Loucy (cell line): ENCODE results near the gene LUZP2.

Experiments used
- H2AFZ ChIP-seq: fragments of 200-600 bp; sonication (generic); 2 replicates; pipeline ENCODE4 v1.6.0; 2016; ENCODE audit warnings: antibody characterized with exemption, mild to moderate bottlenecking, low read length, moderate library complexity
- H3F3A ChIP-seq: fragments of 200-600 bp; 2 replicates; pipeline ENCODE4 v1.6.0; 2016; ENCODE audit warnings: antibody characterized with exemption, low read depth, mild to moderate bottlenecking
- H3K27me3 ChIP-seq: fragments of 200-600 bp; sonication (generic); 2 replicates; pipeline ENCODE4 v1.6.1; 2014; ENCODE audit warnings: low read length, mild to moderate bottlenecking; ENCODE audit not compliant: insufficient read depth, poor library complexity, severe bottlenecking
- H3K36me3 ChIP-seq: fragments of 200-600 bp; sonication (generic); 2 replicates; pipeline ENCODE4 v1.6.1; 2016; ENCODE audit warnings: low read length; ENCODE audit not compliant: insufficient read depth
- H3K4me1 ChIP-seq: fragments of 200-600 bp; sonication (generic); 2 replicates; pipeline ENCODE4 v1.5.1; 2014; ENCODE audit warnings: low read length, mild to moderate bottlenecking; ENCODE audit not compliant: insufficient read depth, poor library complexity, severe bottlenecking
- H3K4me2 ChIP-seq: fragments of 200-600 bp; sonication (generic); 2 replicates; pipeline ENCODE4 v1.6.0; 2014; ENCODE audit warnings: antibody characterized with exemption, low read length, low read depth, mild to moderate bottlenecking; ENCODE audit not compliant: poor library complexity, severe bottlenecking
- H3K4me3 ChIP-seq: fragments of 200-600 bp; sonication (generic); 2 replicates; pipeline ENCODE4 v1.5.1; 2014; ENCODE audit warnings: low read length, mild to moderate bottlenecking, mixed read lengths; ENCODE audit not compliant: poor library complexity, severe bottlenecking
- H3K79me2 ChIP-seq: fragments of 200-600 bp; sonication (generic); 2 replicates; pipeline ENCODE4 v1.6.1; 2014; ENCODE audit warnings: low read length; ENCODE audit not compliant: insufficient read depth
- H3K9ac ChIP-seq: fragments of 200-600 bp; sonication (generic); 2 replicates; pipeline ENCODE4 v1.6.0; 2014; ENCODE audit warnings: mild to moderate bottlenecking, low read depth, low read length, moderate library complexity; ENCODE audit not compliant: poor library complexity, severe bottlenecking
- H3K9me2 ChIP-seq: fragments of 200-600 bp; sonication (generic); replicated peaks from 2 replicates; pipeline ENCODE4 v1.6.1; 2016; ENCODE audit warnings: low read depth, low read length, mixed read lengths
- H3K9me3 ChIP-seq: fragments of 200-600 bp; sonication (generic); 2 replicates; pipeline ENCODE4 v1.6.1; 2014; ENCODE audit warnings: mild to moderate bottlenecking, antibody characterized with exemption, low read length, low read depth; ENCODE audit not compliant: insufficient read depth
- H4K20me1 ChIP-seq: fragments of 200-600 bp; sonication (generic); 2 replicates; pipeline ENCODE4 v1.6.0; 2014; ENCODE audit warnings: antibody characterized with exemption, low read length, mild to moderate bottlenecking; ENCODE audit not compliant: insufficient read depth, poor library complexity, severe bottlenecking
- CTCF ChIP-seq: fragments of 200-600 bp; sonication (generic); conservative IDR thresholded peaks from 2 replicates; pipeline ENCODE4 v1.5.1; 2014; ENCODE audit warnings: mild to moderate bottlenecking, antibody characterized with exemption, low read length
- EZH2phosphoT487 ChIP-seq: fragments of 200-600 bp; IDR thresholded peaks from 2 replicates; pipeline ENCODE4 v1.6.1; 2018; ENCODE audit warnings: antibody characterized with exemption, mild to moderate bottlenecking, moderate library complexity, borderline replicate concordance

LUZP2 gene

GRCh38 chr11:24842308-24842707, 345.5 kb downstream of the LUZP2 start:
- Histone ChIP-seq H3K79me2 (no peaks in the 10 kb centered on the region), H3K9me2 (no peaks in the 10 kb centered on the region), H3F3A (no peaks in the 10 kb centered on the region), H3K9ac (no peak overlapping the region), H2AFZ (no peak overlapping the region), H3K9me3 (no peaks in the 10 kb centered on the region), H3K4me1 (no peaks in the 10 kb centered on the region), H3K36me3 (no peaks in the 10 kb centered on the region), H4K20me1 (no peaks in the 10 kb centered on the region), H3K4me3 (no peak overlapping the region), H3K27me3 (no peaks in the 10 kb centered on the region), H3K4me2 (no peak overlapping the region)
- TF ChIP-seq CTCF, result no peak
- TF ChIP-seq EZH2phosphoT487, result no peak

GRCh38 chr11:24844406-24844805, 347.6 kb downstream of the LUZP2 start:
- TF ChIP-seq CTCF (no peak), EZH2phosphoT487 (no peak)
- Histone ChIP-seq H3K36me3 (no peaks in the 10 kb centered on the region), H3K27me3 (no peaks in the 10 kb centered on the region), H3K9ac (no peak overlapping the region), H3K9me3 (no peaks in the 10 kb centered on the region), H3K4me3 (no peak overlapping the region), H3F3A (no peaks in the 10 kb centered on the region), H2AFZ (no peak overlapping the region), H3K4me2 (no peak overlapping the region), H3K9me2 (no peaks in the 10 kb centered on the region), H3K4me1 (no peaks in the 10 kb centered on the region), H3K79me2 (no peaks in the 10 kb centered on the region), H4K20me1 (no peaks in the 10 kb centered on the region)

GRCh38 chr11:24848857-24849256, 352.0 kb downstream of the LUZP2 start:
- Histone ChIP-seq H3K36me3 (no peaks in the 10 kb centered on the region), H3K4me3 (no peak overlapping the region), H3K4me1 (no peaks in the 10 kb centered on the region), H2AFZ (no peak overlapping the region), H3K27me3 (no peaks in the 10 kb centered on the region), H3K9me3 (no peaks in the 10 kb centered on the region), H3F3A (no peaks in the 10 kb centered on the region), H4K20me1 (no peaks in the 10 kb centered on the region), H3K79me2 (no peaks in the 10 kb centered on the region), H3K9ac (no peak overlapping the region), H3K4me2 (no peak overlapping the region), H3K9me2 (no peaks in the 10 kb centered on the region)
- TF ChIP-seq CTCF (no peak), EZH2phosphoT487 (no peak)
